Sigmoid colon (tissue), 7 donors: ENCODE data around the gene GDE1. TPM values are rescaled to one million over a fixed set of nuclear protein-coding genes. Genes with fewer than 3 reads are reported as not detected.

Experiments
- DNase-seq: peaks from one replicate; pipeline ENCODE4 v3.0.0-alpha.2; 2019
- H3K27ac ChIP-seq, 4 donors: fragments of 200-600 bp; sonication (generic); one replicate each; pipeline ENCODE4 v1.5.1; 2016 to 2019; ENCODE audit warnings: mild to moderate bottlenecking in 1 of 4
- H3K27me3 ChIP-seq, 3 donors: fragments of 200-600 bp; sonication (generic); one replicate each; pipeline ENCODE4 v1.5.1; 2019; ENCODE audit warnings: mild to moderate bottlenecking in 1 of 3
- H3K36me3 ChIP-seq, 4 donors: fragments of 200-600 bp; sonication (generic); one replicate each; pipeline ENCODE4 v1.5.1; 2016 to 2019
- H3K4me1 ChIP-seq, 4 donors: fragments of 200-600 bp; sonication (generic); one replicate each; pipeline ENCODE4 v1.5.1; 2017 to 2019
- H3K4me3 ChIP-seq, 4 donors: fragments of 200-600 bp; sonication (generic); one replicate each; pipeline ENCODE4 v1.5.1; 2017 to 2019; ENCODE audit warnings: mild to moderate bottlenecking in 2 of 4, moderate library complexity in 1 of 4
- H3K9me3 ChIP-seq, 4 donors: fragments of 200-600 bp in 3 of 4; sonication (generic) in 3 of 4; one replicate each; pipeline versions ENCODE4 v1.5.1 to v1.6.1; 2013 to 2019
- CTCF ChIP-seq, 4 experiments: fragments of 450-650 bp in 3 of 4; fragments of 200-600 bp in 1 of 4; IDR thresholded peaks; one replicate each; pipeline ENCODE4 v1.5.1; 2016 to 2019; ENCODE audit warnings: antibody characterized with exemption in 4 of 4, mild to moderate bottlenecking in 3 of 4, moderate library complexity in 2 of 4
- EP300 ChIP-seq, 4 donors: sonication (generic); formaldehyde crosslinking; IDR thresholded peaks; one replicate each; pipeline ENCODE4 v1.6.1; 2017; ENCODE audit warnings: antibody characterized with exemption in 4 of 4
- POLR2A ChIP-seq, 2 donors: fragments of 450-650 bp; IDR thresholded peaks; one replicate each; pipeline ENCODE4 v1.6.1; 2016; ENCODE audit warnings: antibody characterized with exemption in 2 of 2, mild to moderate bottlenecking in 2 of 2, moderate library complexity in 2 of 2
- POLR2AphosphoS5 ChIP-seq, 4 donors: sonication (generic); formaldehyde crosslinking; IDR thresholded peaks; one replicate each; pipeline ENCODE4 v1.6.1; 2017; ENCODE audit warnings: antibody characterized with exemption in 4 of 4
- WGBS, 2 donors: extraction: QIAGEN DNeasy Blood & Tissue Kit; methylation state at CpG; one replicate each; pipeline ENCODE4 v1.1.7; 2013; 5-methylcytosine and 5-hydroxymethylcytosine counted together
- intact Hi-C: fragments of 100-400 bp; cut with DNase I; formaldehyde crosslinking; loops from one replicate; pipeline ENCODE4 v1.15.1; 2023
- polyA plus RNA-seq, 3 donors: library from polyadenylated mRNA; stranded (reverse); fragments of 200-250 nt; gene quantifications; one replicate each; pipeline ENCODE4 v1.2.3, GENCODE V29; 2013
- total RNA-seq, 4 donors: library from RNA; depleted of rRNA; stranded (reverse); fragments of >200 nt; gene quantifications; one replicate each; pipeline ENCODE4 v1.1.0, GENCODE V29; 2016
- donor health status: healthy with polysubstance abuse.
- donor health status: Bipolar disorder and iron deficiency.
- donor health status: healthy.

GDE1 gene
- 100 to 1,000 TPM in 2 of 4 donors, 10 to 100 TPM in 2; 78.5 to 107 (median 103) TPM for total RNA-seq
- 10 to 100 TPM; 56.6 to 86.5 (median 78.1) TPM for polyA plus RNA-seq

GRCh38 chr16:19521471-19522396 lies at the start of gene GDE1:
GDE1 (minus strand) TSS chr16:19522098; CDS start chr16:19521964, 134 bp downstream.
- Histone ChIP-seq H3K36me3 (peaks cover 0 to 4% (median 0%) of the 10 kb centered on the region in 4 donors), H3K4me1 (peaks cover 0 to 57% (median 38%) of the 10 kb centered on the region in 4 donors), H3K27ac (peak within 1 kb of the TSS; percentile 93 to 98 (median 96)), H3K27me3 (no peaks in the 10 kb centered on the region), H3K9me3 (no peaks in the 10 kb centered on the region), H3K4me3 (peak within 1 kb of the TSS; percentile 83 to 87 (median 86))
- intact Hi-C loops: loop anchor here (2.0 to 10.0 kb wide), 5 partner anchors 33 to 719 kb away; partner anchors contain the start of genes ARL6IP1, COQ7, IQCK and KNOP1
- WGBS, 2 donors: 0 to 1% methylated on average over 62 of the region's 62 CpGs
- peak; percentile 97 for DNase-seq
- TF ChIP-seq EP300 (IDR thresholded peaks at IDR 0.05) (peak in 1 of 4 donors; percentile 19), POLR2AphosphoS5 (IDR thresholded peaks at IDR 0.05) (peak; percentile 96 to 99 (median 98)), CTCF (IDR thresholded peaks at IDR 0.05) (peak in 1 of 4 experiments; percentile 16), POLR2A (IDR thresholded peaks at IDR 0.05) (peak; percentile 88 to 93)

DNA sequence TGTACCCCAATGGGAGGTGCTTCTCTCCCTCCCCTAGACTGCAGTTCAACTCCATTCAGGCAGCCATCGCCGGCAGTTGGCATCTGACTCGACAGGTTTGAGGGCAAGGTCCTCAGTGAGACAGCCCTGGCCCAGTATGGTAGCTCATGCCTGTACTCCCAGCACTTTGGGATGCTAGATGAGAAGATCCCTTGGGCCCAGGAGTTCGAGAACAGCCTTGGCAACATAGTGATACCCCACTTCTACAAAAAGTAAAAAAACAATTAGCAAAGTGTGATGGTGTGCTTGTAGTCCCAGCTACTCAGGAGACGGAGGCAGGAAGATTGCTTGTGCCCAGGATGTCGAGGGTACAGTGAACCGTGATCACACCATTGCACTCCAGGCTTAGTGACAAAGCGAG lies 45.7 kb upstream of the GDE1 start:
- H3K9me3 ChIP-seq: peaks cover 0 to 3% (median 0%) of the 10 kb centered on the region in 4 donors
- no peak for DNase-seq
- H3K27ac ChIP-seq: no peak overlapping the region
- WGBS, 2 donors: 85 to 92% methylated on average over 8 of the region's 8 CpGs
- intact Hi-C loops: no loop called here
- H3K27me3 ChIP-seq: no peaks in the 10 kb centered on the region
- H3K4me3 ChIP-seq: no peak overlapping the region
- H3K4me1 ChIP-seq: no peaks in the 10 kb centered on the region
- TF ChIP-seq POLR2A (IDR thresholded peaks at IDR 0.05): no peak
- H3K36me3 ChIP-seq: peaks cover 26 to 78% (median 37%) of the 10 kb centered on the region in 4 donors

- no peak overlapping the region for H3K27ac ChIP-seq
- peaks cover 0 to 3% (median 0%) of the 10 kb centered on the region in 4 donors for H3K9me3 ChIP-seq
- TF ChIP-seq CTCF (IDR thresholded peaks at IDR 0.05) (no peak), POLR2A (IDR thresholded peaks at IDR 0.05) (no peak), EP300 (IDR thresholded peaks at IDR 0.05) (no peak), POLR2AphosphoS5 (IDR thresholded peaks at IDR 0.05) (no peak)
- intact Hi-C loops: no loop called here
- no peaks in the 10 kb centered on the region for H3K4me1 ChIP-seq
- DNase-seq: no peak
- H3K27me3 ChIP-seq: no peaks in the 10 kb centered on the region
- no peak overlapping the region for H3K4me3 ChIP-seq
- WGBS, 2 donors: 95% methylated on average over 3 of the region's 3 CpGs
- peaks cover 26 to 68% (median 36%) of the 10 kb centered on the region in 4 donors for H3K36me3 ChIP-seq
Measured at GRCh38 chr16:19566362-19566761, 44.5 kb upstream of the GDE1 start.

DNA sequence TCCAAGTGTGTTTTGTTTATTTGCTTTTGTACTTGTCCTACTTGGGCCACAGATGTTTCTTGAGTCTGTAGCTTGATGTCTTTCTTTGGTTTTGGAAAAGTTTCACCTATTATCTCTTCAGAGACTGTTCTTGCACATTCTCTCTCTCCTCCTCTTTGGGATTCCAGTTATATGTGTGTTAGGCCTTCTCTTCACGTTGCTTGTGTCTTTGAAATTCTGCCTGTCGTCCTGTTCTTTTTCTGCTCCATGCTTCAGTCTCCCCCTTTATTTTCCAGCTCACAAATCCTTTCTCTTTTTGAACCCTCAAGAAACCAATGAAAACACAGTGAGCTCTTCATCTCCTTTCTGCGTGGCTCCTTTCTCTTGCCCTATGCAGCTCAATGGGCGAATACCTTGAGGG lies 41.5 kb upstream of the GDE1 start:
- intact Hi-C loops: no loop called here

More for the DNA sequence above, 41.5 kb upstream of the GDE1 start:
- H3K27me3 ChIP-seq: no peaks in the 10 kb centered on the region
- 86 to 98% methylated on average over 4 of the region's 4 CpGs for WGBS, 2 donors
- DNase-seq: no peak
- H3K36me3 ChIP-seq: peaks cover 16 to 38% (median 21%) of the 10 kb centered on the region in 4 donors
- no peaks in the 10 kb centered on the region for H3K4me1 ChIP-seq
- H3K9me3 ChIP-seq: peaks cover 0 to 3% (median 0%) of the 10 kb centered on the region in 4 donors
- H3K27ac ChIP-seq: no peak overlapping the region
- no peak overlapping the region for H3K4me3 ChIP-seq
- TF ChIP-seq POLR2A (IDR thresholded peaks at IDR 0.05): no peak
- TF ChIP-seq CTCF (IDR thresholded peaks at IDR 0.05): no peak
- no peak for TF ChIP-seq EP300 (IDR thresholded peaks at IDR 0.05)
- TF ChIP-seq POLR2AphosphoS5 (IDR thresholded peaks at IDR 0.05): no peak
